ENCODE measurements around the gene SHOC2. TPM values are rescaled to one million over a fixed set of nuclear protein-coding genes. Genes with fewer than 3 reads are reported as not detected.

Gene SHOC2
- total RNA-seq, 1 donor from 2014 or later = 48.9 TPM

GRCh38 chr10:110996256-110996655 is 76.9 kb downstream of the SHOC2 start:
- Mint-ChIP-seq H3K9me3 (ENCODE audit: unreplicated experiment) (no peaks in the 10 kb centered on the region), H3K4me1 (ENCODE audit: unreplicated experiment) (no peaks in the 10 kb centered on the region), H3K4me3 (ENCODE audit: unreplicated experiment) (no peak overlapping the region), H3K27ac (ENCODE audit: unreplicated experiment) (no peak overlapping the region), H3K27me3 (ENCODE audit: unreplicated experiment) (no peaks in the 10 kb centered on the region), H3K36me3 (ENCODE audit: low read depth, unreplicated experiment) (no peaks in the 10 kb centered on the region)
- no peak for TF ChIP-seq CTCF (IDR thresholded peaks at IDR 0.05; ENCODE audit: unreplicated experiment)
- DNase-seq (ENCODE audit: low spot score) = no peak

- no peaks in the 10 kb centered on the region for H3K9me3 Mint-ChIP-seq (ENCODE audit: unreplicated experiment)
- no peaks in the 10 kb centered on the region for H3K27me3 Mint-ChIP-seq (ENCODE audit: unreplicated experiment)
- no peak overlapping the region for H3K27ac Mint-ChIP-seq (ENCODE audit: unreplicated experiment)
- DNase-seq (ENCODE audit: low spot score) = no peak
- no peak overlapping the region for H3K4me3 Mint-ChIP-seq (ENCODE audit: unreplicated experiment)
- no peaks in the 10 kb centered on the region for H3K4me1 Mint-ChIP-seq (ENCODE audit: unreplicated experiment)
- no peak for TF ChIP-seq CTCF (IDR thresholded peaks at IDR 0.05; ENCODE audit: unreplicated experiment)
- peaks cover 6% of the 10 kb centered on the region for H3K36me3 Mint-ChIP-seq (ENCODE audit: low read depth, unreplicated experiment)
Measured at GRCh38 chr10:111004016-111004415, 84.6 kb downstream of the SHOC2 start.

GRCh38 chr10:111007486-111007885 is 88.1 kb downstream of the SHOC2 start:
- H3K27ac Mint-ChIP-seq (ENCODE audit: unreplicated experiment) = no peak overlapping the region
- H3K9me3 Mint-ChIP-seq (ENCODE audit: unreplicated experiment) = no peaks in the 10 kb centered on the region
- peaks cover 6% of the 10 kb centered on the region for H3K36me3 Mint-ChIP-seq (ENCODE audit: low read depth, unreplicated experiment)
- no peaks in the 10 kb centered on the region for H3K4me1 Mint-ChIP-seq (ENCODE audit: unreplicated experiment)
- H3K4me3 Mint-ChIP-seq (ENCODE audit: unreplicated experiment) = no peak overlapping the region
- TF ChIP-seq CTCF (IDR thresholded peaks at IDR 0.05; ENCODE audit: unreplicated experiment) = no peak
- no peak for DNase-seq (ENCODE audit: low spot score)
- H3K27me3 Mint-ChIP-seq (ENCODE audit: unreplicated experiment) = no peaks in the 10 kb centered on the region

- Mint-ChIP-seq H3K4me3 (ENCODE audit: unreplicated experiment) (no peak overlapping the region), H3K27ac (ENCODE audit: unreplicated experiment) (no peak overlapping the region), H3K36me3 (ENCODE audit: low read depth, unreplicated experiment) (no peaks in the 10 kb centered on the region), H3K9me3 (ENCODE audit: unreplicated experiment) (no peaks in the 10 kb centered on the region), H3K4me1 (ENCODE audit: unreplicated experiment) (no peaks in the 10 kb centered on the region), H3K27me3 (ENCODE audit: unreplicated experiment) (no peaks in the 10 kb centered on the region)
- no peak for TF ChIP-seq CTCF (IDR thresholded peaks at IDR 0.05; ENCODE audit: unreplicated experiment)
- DNase-seq (ENCODE audit: low spot score) = no peak
Measured at GRCh38 chr10:111015181-111015580, 95.8 kb downstream of the SHOC2 start.

- no peaks in the 10 kb centered on the region for H3K4me1 Mint-ChIP-seq (ENCODE audit: unreplicated experiment)
- no peaks in the 10 kb centered on the region for H3K27me3 Mint-ChIP-seq (ENCODE audit: unreplicated experiment)
- H3K27ac Mint-ChIP-seq (ENCODE audit: unreplicated experiment) = no peak overlapping the region
- no peak for TF ChIP-seq CTCF (IDR thresholded peaks at IDR 0.05; ENCODE audit: unreplicated experiment)
- H3K4me3 Mint-ChIP-seq (ENCODE audit: unreplicated experiment) = no peak overlapping the region
- DNase-seq (ENCODE audit: low spot score) = no peak
- peaks cover 13% of the 10 kb centered on the region for H3K36me3 Mint-ChIP-seq (ENCODE audit: low read depth, unreplicated experiment)
- H3K9me3 Mint-ChIP-seq (ENCODE audit: unreplicated experiment) = no peaks in the 10 kb centered on the region
Measured at GRCh38 chr10:111017098-111017497, 97.7 kb downstream of the SHOC2 start.

Measured in endothelial cell (in vitro differentiated cells).